OCI-LY1 (cell line): ENCODE measurements around the gene OR10V1.

Experiments used
- H2AFZ ChIP-seq: fragments of 200-600 bp; sonication (generic), shearing (Covaris generic); 2 replicates; pipeline ENCODE4 v1.6.0; 2014; ENCODE audit warnings: antibody characterized with exemption, mild to moderate bottlenecking, low read length
- H3F3A ChIP-seq: fragments of 200-600 bp; sonication (generic), shearing (Covaris generic); 2 replicates; pipeline ENCODE4 v1.6.0; 2014; ENCODE audit warnings: mild to moderate bottlenecking, antibody characterized with exemption, low read length, moderate library complexity; ENCODE audit not compliant: insufficient read depth
- H3K27ac ChIP-seq: fragments of 200-600 bp; sonication (generic); 2 replicates; pipeline ENCODE4 v1.5.1; 2014; ENCODE audit warnings: low read length, mixed run types, mild to moderate bottlenecking, low read depth; ENCODE audit not compliant: poor library complexity, severe bottlenecking
- H3K27me3 ChIP-seq: fragments of 200-600 bp; sonication (generic); 2 replicates; pipeline ENCODE4 v1.6.0; 2014; ENCODE audit warnings: antibody characterized with exemption, mild to moderate bottlenecking, low read length, moderate library complexity; ENCODE audit not compliant: insufficient read depth
- H3K36me3 ChIP-seq: fragments of 200-600 bp; sonication (generic); 2 replicates; pipeline ENCODE4 v1.6.1; 2014; ENCODE audit warnings: mild to moderate bottlenecking, antibody characterized with exemption, low read length, moderate library complexity, mixed read lengths; ENCODE audit not compliant: insufficient read depth
- H3K4me1 ChIP-seq: fragments of 200-600 bp; sonication (generic); 2 replicates; pipeline ENCODE4 v1.5.1; 2014; ENCODE audit warnings: mild to moderate bottlenecking, low read length, moderate library complexity; ENCODE audit not compliant: insufficient read depth, severe bottlenecking
- H3K4me2 ChIP-seq: fragments of 200-600 bp; sonication (generic), shearing (Covaris generic); 2 replicates; pipeline ENCODE4 v1.6.1; 2014; ENCODE audit warnings: low read length
- H3K4me3 ChIP-seq: fragments of 200-600 bp; sonication (generic); 2 replicates; pipeline ENCODE4 v1.5.1; 2014; ENCODE audit warnings: low read length, low read depth, mild to moderate bottlenecking, mixed read lengths; ENCODE audit not compliant: poor library complexity, severe bottlenecking
- H3K79me2 ChIP-seq: fragments of 200-600 bp; shearing (Covaris generic); 2 replicates; pipeline ENCODE4 v1.6.1; 2016; ENCODE audit warnings: mixed run types, low read length, mixed read lengths; ENCODE audit not compliant: insufficient read depth
- H3K9ac ChIP-seq: fragments of 200-600 bp; sonication (generic), shearing (Covaris generic); 2 replicates; pipeline ENCODE4 v1.6.1; 2014; ENCODE audit warnings: mild to moderate bottlenecking, low read length, mixed read lengths
- H3K9me2 ChIP-seq: fragments of 200-600 bp; sonication (generic), shearing (Covaris generic); 2 replicates; pipeline ENCODE4 v1.6.1; 2014; ENCODE audit warnings: low read depth, mild to moderate bottlenecking, low read length, mixed read lengths
- H3K9me3 ChIP-seq: fragments of 200-600 bp; shearing (Covaris generic); 2 replicates; pipeline ENCODE4 v1.6.1; 2014; ENCODE audit warnings: low read length, mixed read lengths
- H4K20me1 ChIP-seq: fragments of 200-600 bp; sonication (generic), shearing (Covaris generic); 2 replicates; pipeline ENCODE4 v1.6.0; 2016; ENCODE audit warnings: mild to moderate bottlenecking, low read length; ENCODE audit not compliant: insufficient read depth
- EZH2 ChIP-seq: fragments of 200-600 bp; sonication (generic), shearing (Covaris generic); IDR thresholded peaks from 2 replicates; pipeline ENCODE4 v1.8.0; 2017; ENCODE audit warnings: borderline replicate concordance, mixed run types, mild to moderate bottlenecking, antibody characterized with exemption, low read length, moderate library complexity, mixed read lengths
- TF ChIP-seq, protein P1 (sequence below): fragments of 200-600 bp; sonication (generic), shearing (Covaris generic); IDR thresholded peaks from 2 replicates; pipeline ENCODE4 v1.5.1; 2017; ENCODE audit warnings: mild to moderate bottlenecking, antibody characterized with exemption, low read length, moderate library complexity, mixed read lengths

OR10V1 gene

DNA sequence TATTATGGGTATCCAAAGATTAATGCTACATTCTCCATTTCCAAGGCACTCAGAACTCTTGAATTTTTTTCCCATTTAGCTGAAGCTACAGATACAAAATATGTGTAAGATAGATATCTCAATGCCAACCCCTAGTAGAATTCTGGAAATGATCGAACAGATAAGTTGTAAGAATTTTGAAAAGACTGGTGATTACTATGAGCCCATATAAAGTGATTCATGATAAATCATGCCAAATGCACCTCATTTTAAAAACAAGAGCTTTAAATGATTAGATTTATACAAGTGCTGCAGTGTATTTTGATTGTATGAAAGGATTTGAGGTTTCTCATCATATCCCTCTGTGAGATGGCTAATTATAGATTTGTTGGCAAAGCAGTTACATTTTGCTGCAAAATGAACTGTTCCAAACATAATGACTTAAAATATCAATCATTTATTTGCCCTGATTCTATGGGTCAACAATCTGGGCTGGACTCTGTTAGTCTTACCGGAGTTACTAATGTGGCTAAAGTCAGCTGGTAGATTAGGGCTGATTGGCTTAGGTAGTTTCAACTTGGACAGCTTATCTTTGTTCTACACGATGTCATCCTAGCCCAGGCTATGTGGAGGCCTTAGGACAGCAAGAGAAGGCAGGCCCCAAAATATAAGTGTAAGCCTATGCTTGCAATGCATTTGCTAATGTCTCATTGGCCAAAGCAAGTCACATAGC, 3.4 kb downstream of the OR10V1 start:
- Histone ChIP-seq H3K27me3 (no peaks in the 10 kb centered on the region), H3K79me2 (no peaks in the 10 kb centered on the region), H3K9ac (no peak overlapping the region), H3K4me1 (no peaks in the 10 kb centered on the region), H3K9me3 (no peaks in the 10 kb centered on the region), H3K4me2 (no peak overlapping the region), H3F3A (no peaks in the 10 kb centered on the region), H3K4me3 (no peak overlapping the region), H4K20me1 (no peaks in the 10 kb centered on the region), H3K9me2 (no peaks in the 10 kb centered on the region), H3K27ac (no peak overlapping the region), H3K36me3 (no peaks in the 10 kb centered on the region), H2AFZ (no peak overlapping the region)
- TF ChIP-seq EZH2, result no peak
- TF ChIP-seq, protein P1, sequence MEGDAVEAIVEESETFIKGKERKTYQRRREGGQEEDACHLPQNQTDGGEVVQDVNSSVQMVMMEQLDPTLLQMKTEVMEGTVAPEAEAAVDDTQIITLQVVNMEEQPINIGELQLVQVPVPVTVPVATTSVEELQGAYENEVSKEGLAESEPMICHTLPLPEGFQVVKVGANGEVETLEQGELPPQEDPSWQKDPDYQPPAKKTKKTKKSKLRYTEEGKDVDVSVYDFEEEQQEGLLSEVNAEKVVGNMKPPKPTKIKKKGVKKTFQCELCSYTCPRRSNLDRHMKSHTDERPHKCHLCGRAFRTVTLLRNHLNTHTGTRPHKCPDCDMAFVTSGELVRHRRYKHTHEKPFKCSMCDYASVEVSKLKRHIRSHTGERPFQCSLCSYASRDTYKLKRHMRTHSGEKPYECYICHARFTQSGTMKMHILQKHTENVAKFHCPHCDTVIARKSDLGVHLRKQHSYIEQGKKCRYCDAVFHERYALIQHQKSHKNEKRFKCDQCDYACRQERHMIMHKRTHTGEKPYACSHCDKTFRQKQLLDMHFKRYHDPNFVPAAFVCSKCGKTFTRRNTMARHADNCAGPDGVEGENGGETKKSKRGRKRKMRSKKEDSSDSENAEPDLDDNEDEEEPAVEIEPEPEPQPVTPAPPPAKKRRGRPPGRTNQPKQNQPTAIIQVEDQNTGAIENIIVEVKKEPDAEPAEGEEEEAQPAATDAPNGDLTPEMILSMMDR, result no peak

DNA sequence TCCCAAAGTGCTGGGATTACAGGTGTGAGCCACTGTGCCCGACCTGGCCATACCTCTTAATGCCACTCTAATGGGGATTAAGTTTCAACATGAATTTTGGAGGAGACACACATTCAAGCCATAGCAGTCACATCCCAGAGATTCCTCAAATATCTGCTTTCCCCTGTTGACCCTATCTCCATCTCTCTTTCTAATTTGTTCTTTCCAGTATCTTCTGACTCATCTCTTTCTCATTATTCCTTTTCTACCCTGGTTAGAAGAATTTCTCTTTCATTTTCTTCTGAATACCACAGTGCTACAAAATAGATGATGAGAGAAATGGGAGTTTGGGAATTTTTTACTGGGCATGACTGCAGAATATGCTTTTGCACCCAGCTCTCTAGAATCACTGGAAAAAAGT, 5.1 kb downstream of the OR10V1 start:
- Histone ChIP-seq H4K20me1 (no peaks in the 10 kb centered on the region), H3K4me1 (no peaks in the 10 kb centered on the region), H3K9me3 (no peaks in the 10 kb centered on the region), H3K27me3 (no peaks in the 10 kb centered on the region), H3K27ac (no peak overlapping the region), H3K9ac (no peak overlapping the region), H3K4me3 (no peak overlapping the region), H2AFZ (no peak overlapping the region), H3K79me2 (no peaks in the 10 kb centered on the region), H3K36me3 (no peaks in the 10 kb centered on the region), H3K4me2 (no peak overlapping the region), H3F3A (no peaks in the 10 kb centered on the region), H3K9me2 (no peaks in the 10 kb centered on the region)
- TF ChIP-seq, protein P1, result no peak
- TF ChIP-seq EZH2, result no peak

DNA sequence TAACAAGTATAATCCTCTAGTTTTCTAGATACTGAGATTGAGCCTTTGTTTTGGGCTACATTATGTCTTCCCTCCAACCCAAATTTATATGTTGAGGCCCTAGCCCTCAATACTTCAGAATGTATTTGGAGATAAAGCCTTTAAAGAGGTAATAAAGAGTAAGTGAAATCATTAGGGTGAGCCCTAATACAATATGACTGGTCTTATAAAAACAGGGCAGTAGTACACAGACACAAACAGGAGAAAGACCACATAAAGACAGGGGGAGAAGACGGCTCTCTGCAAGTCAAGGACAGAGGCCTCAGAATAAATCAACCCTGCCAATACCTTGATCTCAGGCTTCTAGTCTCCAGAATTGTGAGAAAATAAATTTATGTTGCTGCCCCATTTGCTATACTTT, 6.3 kb downstream of the OR10V1 start:
- no peak overlapping the region for H3K9ac ChIP-seq
- H3K9me2 ChIP-seq, result no peaks in the 10 kb centered on the region
- TF ChIP-seq, protein P1, result no peak
- TF ChIP-seq EZH2, result no peak
- no peaks in the 10 kb centered on the region for H3K27me3 ChIP-seq
- no peaks in the 10 kb centered on the region for H4K20me1 ChIP-seq
- H3K36me3 ChIP-seq, result no peaks in the 10 kb centered on the region
- no peaks in the 10 kb centered on the region for H3F3A ChIP-seq
- H3K4me2 ChIP-seq, result no peak overlapping the region
- no peaks in the 10 kb centered on the region for H3K9me3 ChIP-seq
- H3K27ac ChIP-seq, result no peak overlapping the region
- H2AFZ ChIP-seq, result no peak overlapping the region
- no peaks in the 10 kb centered on the region for H3K79me2 ChIP-seq
- H3K4me1 ChIP-seq, result no peaks in the 10 kb centered on the region
- no peak overlapping the region for H3K4me3 ChIP-seq
